Stomach (tissue), 4 donors: ENCODE results near the gene ROPN1.

Source experiments
- CTCF ChIP-seq, 7 experiments: fragments of 450-650 bp in 4 of 7; fragments of 200-600 bp in 3 of 7; sonication (generic) in 3 of 7; IDR thresholded peaks; one replicate each; pipeline ENCODE4 v1.5.1; 2016 to 2019; ENCODE audit warnings: antibody characterized with exemption in 7 of 7, control low read depth in 2 of 7, mild to moderate bottlenecking in 1 of 7
- POLR2A ChIP-seq, 4 donors: fragments of 450-650 bp; IDR thresholded peaks; one replicate each; pipeline ENCODE4 v1.6.1; 2016; ENCODE audit warnings: antibody characterized with exemption in 4 of 4, control low read depth in 2 of 4, mild to moderate bottlenecking in 1 of 4, moderate library complexity in 1 of 4
- POLR2AphosphoS5 ChIP-seq, 3 donors: sonication (generic); formaldehyde crosslinking; IDR thresholded peaks; one replicate each; pipeline ENCODE4 v1.6.1; 2016; ENCODE audit warnings: antibody characterized with exemption in 3 of 3

GRCh38 chr3:123952844-123953520 lies 38.9 kb downstream of the ROPN1 start:
- no peak for TF ChIP-seq CTCF (IDR thresholded peaks at IDR 0.05)
- TF ChIP-seq POLR2A (IDR thresholded peaks at IDR 0.05), result no peak
- TF ChIP-seq POLR2AphosphoS5 (IDR thresholded peaks at IDR 0.05), result no peak
